ENCODE measurements around the gene PATZ1. TPM values are rescaled to one million over a fixed set of nuclear protein-coding genes. Genes with fewer than 3 reads are reported as not detected.

PATZ1 gene
- polyA plus RNA-seq, 1 experiment, result 9.9 TPM

DNA sequence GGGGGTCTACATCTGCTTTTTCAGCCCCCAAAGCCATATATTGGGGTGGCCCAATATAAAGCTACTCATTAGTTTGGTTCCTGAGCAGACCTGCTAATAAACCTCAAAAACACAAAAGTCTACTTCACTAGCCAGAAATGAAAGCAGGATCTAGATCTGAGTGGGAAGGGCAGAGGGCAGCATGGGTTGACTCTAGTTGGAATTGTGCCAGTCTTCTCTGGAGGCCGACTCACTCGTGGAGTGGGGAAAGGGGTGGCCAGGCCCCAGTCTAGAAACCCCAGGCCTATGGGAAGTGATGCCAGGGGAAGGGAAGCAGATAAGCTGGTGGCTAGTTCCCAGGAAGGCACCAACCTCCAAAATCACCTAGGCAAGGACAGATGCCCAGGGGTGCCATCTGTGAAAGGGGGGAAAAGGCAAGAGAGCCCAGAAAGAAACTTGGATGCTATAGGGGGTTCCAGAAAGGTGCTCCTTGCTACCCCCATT, 5.3 kb downstream of the PATZ1 start:
- no peaks in the 10 kb centered on the region; the same call in 1 of the 2 replicates for H3K9me3 ChIP-seq (ENCODE audit: control insufficient read depth, insufficient read depth, low read length)
- DNase-seq (ENCODE audit: low read depth, low spot score), result no peak

DNA sequence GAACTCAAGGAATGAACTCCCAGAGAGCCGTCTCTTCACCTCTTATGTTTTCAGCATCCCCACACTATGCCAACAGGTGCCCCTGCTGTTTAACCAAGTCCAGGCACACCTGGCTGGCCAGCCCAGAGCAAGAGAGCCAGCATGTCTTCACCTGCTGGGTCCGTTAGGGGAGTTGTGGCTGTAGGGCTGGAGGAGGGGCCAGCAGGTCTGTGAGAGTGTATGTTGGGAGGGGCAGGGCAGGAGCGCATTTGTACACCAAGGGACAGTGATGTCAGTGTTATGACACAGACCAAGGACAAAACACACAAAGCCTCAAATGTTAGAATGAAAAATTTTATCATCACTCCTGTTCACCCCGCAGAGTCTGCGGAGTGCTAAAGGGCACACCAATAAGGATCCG, 5.8 kb downstream of the PATZ1 start:
- TF ChIP-seq, protein P1, sequence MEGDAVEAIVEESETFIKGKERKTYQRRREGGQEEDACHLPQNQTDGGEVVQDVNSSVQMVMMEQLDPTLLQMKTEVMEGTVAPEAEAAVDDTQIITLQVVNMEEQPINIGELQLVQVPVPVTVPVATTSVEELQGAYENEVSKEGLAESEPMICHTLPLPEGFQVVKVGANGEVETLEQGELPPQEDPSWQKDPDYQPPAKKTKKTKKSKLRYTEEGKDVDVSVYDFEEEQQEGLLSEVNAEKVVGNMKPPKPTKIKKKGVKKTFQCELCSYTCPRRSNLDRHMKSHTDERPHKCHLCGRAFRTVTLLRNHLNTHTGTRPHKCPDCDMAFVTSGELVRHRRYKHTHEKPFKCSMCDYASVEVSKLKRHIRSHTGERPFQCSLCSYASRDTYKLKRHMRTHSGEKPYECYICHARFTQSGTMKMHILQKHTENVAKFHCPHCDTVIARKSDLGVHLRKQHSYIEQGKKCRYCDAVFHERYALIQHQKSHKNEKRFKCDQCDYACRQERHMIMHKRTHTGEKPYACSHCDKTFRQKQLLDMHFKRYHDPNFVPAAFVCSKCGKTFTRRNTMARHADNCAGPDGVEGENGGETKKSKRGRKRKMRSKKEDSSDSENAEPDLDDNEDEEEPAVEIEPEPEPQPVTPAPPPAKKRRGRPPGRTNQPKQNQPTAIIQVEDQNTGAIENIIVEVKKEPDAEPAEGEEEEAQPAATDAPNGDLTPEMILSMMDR (IDR thresholded peaks at IDR 0.05; ENCODE audit: low read depth, low read length), result no peak

More for the DNA sequence above, 5.3 kb downstream of the PATZ1 start:
- ChIA-PET CTCF (interaction anchor here (1.1 to 1.9 kb wide), 2 partner anchors 27 to 68 kb away, joined by 3 to 7 read pairs; no protein-coding TSS in a partner anchor), POLR2A (no interaction called here)
- Histone ChIP-seq H3K27ac (ENCODE audit: low read depth, low read length) (no peak overlapping the region), H3K27me3 (ENCODE audit: control insufficient read depth, insufficient read depth, low read length) (no peaks in the 10 kb centered on the region), H3K4me3 (ENCODE audit: low read depth, low read length) (no peak overlapping the region)
- TF ChIP-seq, protein P1 (IDR thresholded peaks at IDR 0.05; ENCODE audit: low read depth, low read length), result no peak

DNA sequence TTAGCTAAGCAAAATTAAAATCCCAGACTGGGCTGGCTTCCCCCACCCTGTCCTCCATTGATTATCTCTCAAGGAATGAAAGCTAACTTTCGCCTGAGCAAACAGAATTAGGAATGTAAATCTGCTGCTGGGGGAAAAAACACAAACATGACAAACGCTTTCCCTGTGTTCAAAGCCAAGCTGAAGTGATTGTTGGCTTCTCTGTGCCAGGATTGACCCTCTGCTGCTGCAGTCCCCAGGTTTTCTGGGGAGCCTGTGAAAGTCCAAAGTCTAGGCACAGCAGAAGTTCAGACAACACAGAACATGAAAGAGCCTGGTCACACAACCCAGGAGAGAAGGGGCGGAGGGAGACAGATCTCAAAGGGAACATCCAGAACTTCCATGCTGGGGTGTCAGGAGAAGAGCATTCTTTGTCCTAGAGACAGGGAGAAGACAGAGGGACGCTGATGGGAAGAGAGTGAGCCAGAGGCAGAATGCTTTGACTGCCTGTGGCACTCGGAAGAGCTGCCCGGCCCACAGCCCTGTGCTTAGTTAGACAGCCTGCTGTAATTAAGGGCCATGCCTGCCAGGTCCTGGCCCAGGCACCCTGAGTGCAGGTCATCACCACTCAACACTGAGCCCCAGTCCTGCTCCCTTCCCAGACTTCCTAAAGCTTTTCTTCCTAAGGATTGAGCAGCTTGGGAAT, 6.9 kb downstream of the PATZ1 start:
- POLR2A ChIA-PET, result no interaction called here
- no peak overlapping the region for H3K4me3 ChIP-seq (ENCODE audit: low read depth, low read length)
- CTCF ChIA-PET, result interaction anchor here (1.1 to 1.9 kb wide), 2 partner anchors 26 to 66 kb away, joined by 3 to 7 read pairs; no protein-coding TSS in a partner anchor
- TF ChIP-seq, protein P1 (IDR thresholded peaks at IDR 0.05; ENCODE audit: low read depth, low read length), result no peak
- H3K27ac ChIP-seq (ENCODE audit: low read depth, low read length), result no peak overlapping the region
- H3K9me3 ChIP-seq (ENCODE audit: control insufficient read depth, insufficient read depth, low read length), result no peaks in the 10 kb centered on the region; the same call in 1 of the 2 replicates
- no peaks in the 10 kb centered on the region for H3K27me3 ChIP-seq (ENCODE audit: control insufficient read depth, insufficient read depth, low read length)
- DNase-seq (ENCODE audit: low read depth, low spot score), result no peak

More for the DNA sequence above, 5.8 kb downstream of the PATZ1 start:
- no peak for DNase-seq (ENCODE audit: low read depth, low spot score)
- Histone ChIP-seq H3K27me3 (ENCODE audit: control insufficient read depth, insufficient read depth, low read length) (no peaks in the 10 kb centered on the region), H3K27ac (ENCODE audit: low read depth, low read length) (no peak overlapping the region), H3K4me3 (ENCODE audit: low read depth, low read length) (no peak overlapping the region), H3K9me3 (ENCODE audit: control insufficient read depth, insufficient read depth, low read length) (no peaks in the 10 kb centered on the region; the same call in 1 of the 2 replicates)
- CTCF ChIA-PET, result interaction anchor here (1.1 to 1.9 kb wide), 2 partner anchors 27 to 67 kb away, joined by 3 to 7 read pairs; no protein-coding TSS in a partner anchor
- POLR2A ChIA-PET, result no interaction called here

DNA sequence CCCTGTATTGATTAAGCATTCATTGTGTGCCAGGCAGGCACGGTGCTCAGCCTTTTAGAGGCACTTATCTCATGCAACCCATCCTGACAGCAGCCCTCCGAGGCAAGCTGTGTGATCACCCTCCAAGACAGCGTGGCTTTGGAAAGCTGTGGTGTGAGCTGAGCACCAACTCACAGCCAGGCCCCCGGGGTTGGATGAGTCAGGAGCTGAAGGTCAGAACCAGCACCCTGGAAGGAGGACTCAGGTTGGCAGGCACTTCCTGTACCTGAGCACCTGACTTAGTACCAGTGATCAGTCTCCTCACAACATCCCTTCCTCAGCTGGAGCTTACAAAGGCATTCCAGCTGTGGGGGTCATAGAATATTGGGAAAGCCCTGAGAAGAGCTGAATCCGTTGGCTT, 9.0 kb downstream of the PATZ1 start:
- Histone ChIP-seq H3K4me3 (ENCODE audit: low read depth, low read length) (no peak overlapping the region), H3K27ac (ENCODE audit: low read depth, low read length) (no peak overlapping the region), H3K9me3 (ENCODE audit: control insufficient read depth, insufficient read depth, low read length) (no peaks in the 10 kb centered on the region), H3K27me3 (ENCODE audit: control insufficient read depth, insufficient read depth, low read length) (no peaks in the 10 kb centered on the region)
- CTCF ChIA-PET, result interaction anchor here (0.9 to 1.7 kb wide), 2 partner anchors 8 to 24 kb away, joined by 3 to 8 read pairs; no protein-coding TSS in a partner anchor
- POLR2A ChIA-PET, result interaction anchor here (0.8 to 1.5 kb wide), 2 partner anchors 10 to 46 kb away, joined by 3 to 13 read pairs; partner anchors contain the start of gene PATZ1
- DNase-seq (ENCODE audit: low read depth, low spot score), result no peak
- TF ChIP-seq, protein P1 (IDR thresholded peaks at IDR 0.05; ENCODE audit: low read depth, low read length), result no peak

DNA sequence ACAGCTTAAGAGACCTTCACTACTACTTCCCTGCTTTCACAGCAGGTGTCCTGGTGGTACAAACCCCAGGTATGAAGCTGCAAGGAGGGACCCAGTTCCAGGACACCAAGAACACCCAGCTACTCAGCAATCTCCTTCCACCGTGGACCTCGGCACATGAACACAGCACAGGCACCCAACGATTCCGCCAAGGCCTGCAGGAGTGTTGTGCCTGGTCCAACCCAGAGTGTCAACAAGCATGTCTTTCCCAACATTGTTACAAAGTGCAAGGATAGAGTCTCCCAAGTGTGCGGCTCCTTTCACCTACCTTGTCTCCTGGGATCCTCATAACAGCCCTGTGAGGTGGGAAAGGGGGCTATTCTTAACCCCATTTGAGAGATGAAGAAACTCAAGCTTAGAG, 11.8 kb downstream of the PATZ1 start:
- Histone ChIP-seq H3K27ac (ENCODE audit: low read depth, low read length) (no peak overlapping the region), H3K9me3 (ENCODE audit: control insufficient read depth, insufficient read depth, low read length) (no peaks in the 10 kb centered on the region), H3K27me3 (ENCODE audit: control insufficient read depth, insufficient read depth, low read length) (no peaks in the 10 kb centered on the region), H3K4me3 (ENCODE audit: low read depth, low read length) (no peak overlapping the region)
- ChIA-PET CTCF (interaction anchor here (1.1 kb wide), 1 partner anchor 21 kb away, joined by 3 read pairs; no protein-coding TSS in a partner anchor), POLR2A (no interaction called here)
- DNase-seq (ENCODE audit: low read depth, low spot score), result no peak
- TF ChIP-seq, protein P1 (IDR thresholded peaks at IDR 0.05; ENCODE audit: low read depth, low read length), result no peak
